Measurements from ENCODE around the gene APCDD1.

Gene APCDD1

DNA sequence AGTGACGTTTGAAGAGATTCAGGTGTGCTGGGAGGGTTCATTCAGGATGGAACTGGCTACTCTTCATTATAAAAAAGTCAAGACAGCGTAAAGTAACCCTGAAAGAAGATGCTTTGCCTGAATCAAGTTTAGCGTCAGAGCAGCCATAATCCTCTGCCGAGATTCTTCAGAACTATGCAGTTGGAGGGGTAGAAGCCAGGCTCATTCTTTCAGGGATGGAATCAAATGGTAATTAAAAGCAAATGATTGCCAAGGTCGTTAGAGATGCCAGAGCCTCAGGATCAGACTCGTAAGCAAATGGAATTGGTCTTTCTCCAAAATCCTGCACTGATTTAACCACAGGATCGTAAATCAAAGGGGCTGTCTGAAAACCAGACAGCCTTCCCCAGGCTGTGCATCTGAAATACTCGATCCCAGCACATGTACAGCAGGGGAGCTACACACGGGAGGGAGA is 21.9 kb downstream of the APCDD1 start:
- Histone ChIP-seq H3K9me3 (no peaks in the 10 kb centered on the region), H3K4me3 (ENCODE audit: low read depth, low read length) (no peak overlapping the region), H3K36me3 (no peaks in the 10 kb centered on the region), H3K4me1 (no peaks in the 10 kb centered on the region), H3K27me3 (no peaks in the 10 kb centered on the region; the same call in 1 of the 2 replicates)
- TF ChIP-seq, protein P1, sequence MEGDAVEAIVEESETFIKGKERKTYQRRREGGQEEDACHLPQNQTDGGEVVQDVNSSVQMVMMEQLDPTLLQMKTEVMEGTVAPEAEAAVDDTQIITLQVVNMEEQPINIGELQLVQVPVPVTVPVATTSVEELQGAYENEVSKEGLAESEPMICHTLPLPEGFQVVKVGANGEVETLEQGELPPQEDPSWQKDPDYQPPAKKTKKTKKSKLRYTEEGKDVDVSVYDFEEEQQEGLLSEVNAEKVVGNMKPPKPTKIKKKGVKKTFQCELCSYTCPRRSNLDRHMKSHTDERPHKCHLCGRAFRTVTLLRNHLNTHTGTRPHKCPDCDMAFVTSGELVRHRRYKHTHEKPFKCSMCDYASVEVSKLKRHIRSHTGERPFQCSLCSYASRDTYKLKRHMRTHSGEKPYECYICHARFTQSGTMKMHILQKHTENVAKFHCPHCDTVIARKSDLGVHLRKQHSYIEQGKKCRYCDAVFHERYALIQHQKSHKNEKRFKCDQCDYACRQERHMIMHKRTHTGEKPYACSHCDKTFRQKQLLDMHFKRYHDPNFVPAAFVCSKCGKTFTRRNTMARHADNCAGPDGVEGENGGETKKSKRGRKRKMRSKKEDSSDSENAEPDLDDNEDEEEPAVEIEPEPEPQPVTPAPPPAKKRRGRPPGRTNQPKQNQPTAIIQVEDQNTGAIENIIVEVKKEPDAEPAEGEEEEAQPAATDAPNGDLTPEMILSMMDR (IDR thresholded peaks at IDR 0.05; ENCODE audit: low read depth, low read length), result no peak
- no peak for DNase-seq

DNA sequence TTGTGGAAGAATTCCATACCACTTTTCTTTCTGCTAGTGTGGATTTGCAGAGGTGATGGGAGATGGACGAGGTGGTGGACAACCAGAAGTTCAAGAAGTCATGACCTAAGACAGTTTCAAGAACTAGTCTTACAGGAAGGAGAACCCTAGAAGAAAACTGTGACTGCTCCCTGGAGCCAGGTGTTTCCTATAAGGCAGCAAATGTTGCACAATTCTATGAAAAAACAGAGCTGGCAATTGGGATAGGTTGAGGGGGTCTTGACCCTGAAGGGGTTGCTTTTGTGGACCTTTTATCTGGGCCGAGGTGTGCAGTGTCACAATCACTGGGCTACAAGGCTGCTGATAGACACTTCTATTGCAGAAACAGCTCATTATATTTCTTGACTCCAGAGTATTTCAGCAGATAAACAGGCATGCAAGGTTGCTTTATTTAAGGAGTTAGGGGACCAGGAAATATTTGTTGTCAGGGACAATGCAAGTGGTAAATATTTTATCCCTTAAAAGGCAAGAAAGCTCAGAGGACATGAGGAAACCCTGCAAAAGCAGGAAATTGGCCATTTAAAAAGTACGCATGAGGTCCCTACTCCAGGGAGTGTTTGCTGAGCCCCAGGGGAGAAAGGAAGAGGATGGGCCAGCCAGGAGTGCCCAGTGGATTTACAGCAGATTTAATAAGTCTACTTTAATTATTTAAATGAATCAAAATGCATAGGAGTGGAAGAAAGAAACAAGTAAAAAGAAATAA is 22.9 kb downstream of the APCDD1 start:
- TF ChIP-seq, protein P1 (IDR thresholded peaks at IDR 0.05; ENCODE audit: low read depth, low read length), result no peak
- no peaks in the 10 kb centered on the region for H3K36me3 ChIP-seq
- no peaks in the 10 kb centered on the region for H3K4me1 ChIP-seq
- no peaks in the 10 kb centered on the region for H3K9me3 ChIP-seq
- no peak overlapping the region for H3K4me3 ChIP-seq (ENCODE audit: low read depth, low read length)
- DNase-seq, result no peak
- H3K27me3 ChIP-seq, result no peaks in the 10 kb centered on the region; the same call in 1 of the 2 replicates

DNA sequence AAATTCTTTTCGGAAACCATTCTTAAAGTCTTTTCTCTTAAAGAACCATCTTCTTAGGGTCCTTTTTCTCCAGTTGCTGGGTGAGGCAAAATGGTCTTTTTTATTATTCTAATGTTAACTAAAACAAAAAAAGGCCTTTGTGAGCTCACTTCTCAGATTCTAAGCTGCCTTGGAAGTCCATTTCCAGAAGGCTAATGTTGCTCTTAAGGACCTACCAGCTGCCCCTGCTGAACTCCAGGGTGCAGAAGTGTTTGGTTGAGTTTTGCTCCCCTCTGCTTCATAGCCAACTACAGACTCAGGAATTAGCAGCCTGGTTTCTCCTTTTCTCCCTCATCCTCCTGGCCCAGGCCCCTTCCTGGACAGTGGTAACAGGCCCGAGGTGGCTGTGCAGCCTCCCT is 23.4 kb downstream of the APCDD1 start:
- H3K27me3 ChIP-seq, result no peaks in the 10 kb centered on the region; the same call in 1 of the 2 replicates
- no peaks in the 10 kb centered on the region for H3K36me3 ChIP-seq
- no peaks in the 10 kb centered on the region for H3K4me1 ChIP-seq
- no peaks in the 10 kb centered on the region for H3K9me3 ChIP-seq
- TF ChIP-seq, protein P1 (IDR thresholded peaks at IDR 0.05; ENCODE audit: low read depth, low read length), result no peak
- DNase-seq, result no peak
- H3K4me3 ChIP-seq (ENCODE audit: low read depth, low read length), result no peak overlapping the region

DNA sequence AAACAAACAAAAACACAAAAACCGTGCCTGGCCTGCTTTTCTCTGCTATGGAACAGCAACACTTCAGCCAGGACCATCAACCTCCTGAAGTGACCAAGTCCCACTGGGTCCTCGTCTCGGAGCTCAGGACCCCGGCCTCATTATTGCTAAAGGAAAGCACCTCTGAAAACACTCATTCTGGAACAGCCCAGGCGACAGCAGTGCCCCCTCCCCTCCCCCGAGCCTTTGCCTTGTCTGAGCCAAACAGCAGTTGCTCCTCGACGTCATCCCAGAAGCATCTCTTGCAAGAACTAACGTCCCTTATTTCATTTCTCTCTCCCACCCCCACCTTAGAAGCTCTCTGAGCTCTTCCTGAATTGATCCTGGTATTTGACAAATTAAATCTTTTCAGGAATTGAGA is 27.4 kb downstream of the APCDD1 start:
- DNase-seq, result no peak
- H3K36me3 ChIP-seq, result no peaks in the 10 kb centered on the region
- H3K9me3 ChIP-seq, result no peaks in the 10 kb centered on the region
- H3K4me3 ChIP-seq (ENCODE audit: low read depth, low read length), result no peak overlapping the region
- no peaks in the 10 kb centered on the region for H3K4me1 ChIP-seq
- TF ChIP-seq, protein P1 (IDR thresholded peaks at IDR 0.05; ENCODE audit: low read depth, low read length), result no peak
- no peaks in the 10 kb centered on the region for H3K27me3 ChIP-seq

DNA sequence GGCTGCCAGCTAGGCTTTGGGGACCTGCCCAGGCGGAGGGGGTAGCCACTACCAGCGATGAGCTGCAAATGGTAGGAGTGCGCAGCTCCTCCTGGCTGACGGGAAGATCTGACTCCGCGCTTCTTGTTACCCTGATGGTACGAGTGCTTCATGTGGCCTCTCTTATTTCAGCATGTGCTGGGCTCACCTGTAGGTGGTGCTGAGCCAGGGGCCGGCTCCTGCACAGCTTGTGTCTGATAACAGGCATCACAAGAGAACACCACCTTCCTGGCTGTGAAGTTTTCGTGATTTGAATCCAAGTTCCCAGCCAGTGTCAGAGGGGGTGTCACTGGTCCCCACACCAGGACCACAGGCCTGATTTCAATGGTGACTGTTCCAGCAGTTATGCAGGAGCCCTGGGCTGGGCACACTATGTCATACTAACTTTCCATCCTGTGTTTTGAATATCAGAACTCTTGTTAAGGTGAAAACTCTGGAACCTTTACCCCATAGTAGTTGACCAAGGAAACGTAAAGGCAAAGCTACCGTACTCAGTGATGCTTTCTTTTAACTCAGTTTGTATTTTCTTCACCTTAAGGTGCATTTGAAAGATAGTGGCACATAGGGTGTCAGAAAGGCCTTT is 28.0 kb downstream of the APCDD1 start:
- no peaks in the 10 kb centered on the region for H3K4me1 ChIP-seq
- DNase-seq, result no peak
- TF ChIP-seq, protein P1 (IDR thresholded peaks at IDR 0.05; ENCODE audit: low read depth, low read length), result no peak
- no peaks in the 10 kb centered on the region for H3K36me3 ChIP-seq
- H3K9me3 ChIP-seq, result no peaks in the 10 kb centered on the region
- no peaks in the 10 kb centered on the region for H3K27me3 ChIP-seq
- no peak overlapping the region for H3K4me3 ChIP-seq (ENCODE audit: low read depth, low read length)

Data from BE2C (cell line).